ENCODE measurements around the gene EXOC7. TPM values are rescaled to one million over a fixed set of nuclear protein-coding genes. Genes with fewer than 3 reads are reported as not detected.

Gene EXOC7
- polyA plus RNA-seq, 1 donor from 2014 or later: 146 TPM

DNA sequence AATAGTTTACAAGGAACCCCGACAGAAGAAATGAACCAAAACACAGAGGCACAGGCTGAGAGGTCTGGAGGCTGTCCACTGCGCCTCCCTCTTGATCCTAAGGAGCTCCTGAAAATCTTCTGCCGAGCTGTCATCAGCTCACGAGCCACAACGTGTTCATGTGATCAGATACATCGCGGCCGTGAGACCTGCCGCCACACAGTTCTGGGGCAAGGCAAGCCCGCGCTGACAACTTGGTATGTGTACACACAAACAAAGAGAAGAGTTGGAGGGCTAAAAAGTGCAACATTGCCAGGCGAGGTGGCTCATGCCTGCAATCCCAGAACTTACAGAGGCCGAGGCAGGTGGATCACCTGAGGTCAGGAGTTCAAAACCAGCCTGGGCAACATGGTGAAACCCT lies 7.6 kb downstream of the EXOC7 start:
- Histone ChIP-seq H3K4me3 (ENCODE audit: low read length) (no peak overlapping the region), H3K27ac (ENCODE audit: low read length) (no peak overlapping the region), H3K36me3 (ENCODE audit: insufficient read depth, low read length) (peaks cover 5% of the 10 kb centered on the region), H3K4me2 (ENCODE audit: low read length) (no peak overlapping the region), H2AFZ (ENCODE audit: low read depth, low read length) (no peak overlapping the region), H3K9ac (ENCODE audit: low read length) (no peak overlapping the region), H3F3A (ENCODE audit: insufficient read depth, low read length, poor library complexity, severe bottlenecking) (no peaks in the 10 kb centered on the region), H4K20me1 (ENCODE audit: insufficient read depth) (no peaks in the 10 kb centered on the region), H3K9me3 (ENCODE audit: low read length) (no peaks in the 10 kb centered on the region), H3K79me2 (replicated peaks; ENCODE audit: insufficient read depth, low read length) (no peaks in the 10 kb centered on the region), H3K9me2 (ENCODE audit: insufficient read depth, low read length) (no peaks in the 10 kb centered on the region), H3K27me3 (ENCODE audit: insufficient read depth, low read depth, low read length) (no peaks in the 10 kb centered on the region)
- TF ChIP-seq, protein P1, sequence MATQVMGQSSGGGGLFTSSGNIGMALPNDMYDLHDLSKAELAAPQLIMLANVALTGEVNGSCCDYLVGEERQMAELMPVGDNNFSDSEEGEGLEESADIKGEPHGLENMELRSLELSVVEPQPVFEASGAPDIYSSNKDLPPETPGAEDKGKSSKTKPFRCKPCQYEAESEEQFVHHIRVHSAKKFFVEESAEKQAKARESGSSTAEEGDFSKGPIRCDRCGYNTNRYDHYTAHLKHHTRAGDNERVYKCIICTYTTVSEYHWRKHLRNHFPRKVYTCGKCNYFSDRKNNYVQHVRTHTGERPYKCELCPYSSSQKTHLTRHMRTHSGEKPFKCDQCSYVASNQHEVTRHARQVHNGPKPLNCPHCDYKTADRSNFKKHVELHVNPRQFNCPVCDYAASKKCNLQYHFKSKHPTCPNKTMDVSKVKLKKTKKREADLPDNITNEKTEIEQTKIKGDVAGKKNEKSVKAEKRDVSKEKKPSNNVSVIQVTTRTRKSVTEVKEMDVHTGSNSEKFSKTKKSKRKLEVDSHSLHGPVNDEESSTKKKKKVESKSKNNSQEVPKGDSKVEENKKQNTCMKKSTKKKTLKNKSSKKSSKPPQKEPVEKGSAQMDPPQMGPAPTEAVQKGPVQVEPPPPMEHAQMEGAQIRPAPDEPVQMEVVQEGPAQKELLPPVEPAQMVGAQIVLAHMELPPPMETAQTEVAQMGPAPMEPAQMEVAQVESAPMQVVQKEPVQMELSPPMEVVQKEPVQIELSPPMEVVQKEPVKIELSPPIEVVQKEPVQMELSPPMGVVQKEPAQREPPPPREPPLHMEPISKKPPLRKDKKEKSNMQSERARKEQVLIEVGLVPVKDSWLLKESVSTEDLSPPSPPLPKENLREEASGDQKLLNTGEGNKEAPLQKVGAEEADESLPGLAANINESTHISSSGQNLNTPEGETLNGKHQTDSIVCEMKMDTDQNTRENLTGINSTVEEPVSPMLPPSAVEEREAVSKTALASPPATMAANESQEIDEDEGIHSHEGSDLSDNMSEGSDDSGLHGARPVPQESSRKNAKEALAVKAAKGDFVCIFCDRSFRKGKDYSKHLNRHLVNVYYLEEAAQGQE (IDR thresholded peaks at IDR 0.05; ENCODE audit: borderline replicate concordance): no peak
- TF ChIP-seq EP300 (conservative IDR thresholded peaks at IDR 0.05; ENCODE audit: poor library complexity, severe bottlenecking) (no peak), TAF1 (IDR thresholded peaks at IDR 0.05; ENCODE audit: low read depth) (no peak), RAD21 (conservative IDR thresholded peaks at IDR 0.05) (no peak), MXI1 (conservative IDR thresholded peaks at IDR 0.05; ENCODE audit: poor library complexity, severe bottlenecking) (no peak), SMC3 (conservative IDR thresholded peaks at IDR 0.05; ENCODE audit: poor library complexity) (no peak), CTCF (IDR thresholded peaks at IDR 0.05; ENCODE audit: poor library complexity, severe bottlenecking) (no peak), POLR2AphosphoS5 (IDR thresholded peaks at IDR 0.05) (no peak)

DNA sequence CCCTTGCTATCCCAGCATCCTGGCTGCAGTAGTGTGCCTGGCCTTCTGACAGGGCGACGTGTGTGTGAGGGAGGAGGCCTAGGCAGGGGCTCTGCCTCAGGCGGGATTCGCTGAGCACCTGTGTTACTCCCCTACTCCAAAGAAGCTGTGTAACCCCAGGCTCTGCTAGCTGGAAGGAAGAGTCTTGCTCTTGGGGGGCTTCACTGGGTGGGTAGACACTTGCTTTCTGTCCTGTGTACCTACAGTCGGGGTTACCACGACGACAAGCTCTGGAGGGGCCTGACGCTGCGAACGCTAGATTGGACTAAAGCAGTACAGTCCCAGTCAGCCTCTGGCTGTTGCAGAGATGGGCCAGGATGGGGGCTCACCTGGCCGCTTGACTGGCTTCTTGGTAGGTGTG lies 9.5 kb downstream of the EXOC7 start:
- no peaks in the 10 kb centered on the region for H4K20me1 ChIP-seq (ENCODE audit: insufficient read depth)
- no peak overlapping the region for H3K9ac ChIP-seq (ENCODE audit: low read length)
- no peaks in the 10 kb centered on the region for H3K9me2 ChIP-seq (ENCODE audit: insufficient read depth, low read length)
- H3K9me3 ChIP-seq (ENCODE audit: low read length): no peaks in the 10 kb centered on the region
- H2AFZ ChIP-seq (ENCODE audit: low read depth, low read length): no peak overlapping the region
- no peak overlapping the region for H3K27ac ChIP-seq (ENCODE audit: low read length)
- peaks cover 3% of the 10 kb centered on the region for H3K36me3 ChIP-seq (ENCODE audit: insufficient read depth, low read length)
- no peaks in the 10 kb centered on the region for H3K27me3 ChIP-seq (ENCODE audit: insufficient read depth, low read depth, low read length)
- H3K79me2 ChIP-seq (replicated peaks; ENCODE audit: insufficient read depth, low read length): no peaks in the 10 kb centered on the region
- H3K4me2 ChIP-seq (ENCODE audit: low read length): no peak overlapping the region
- TF ChIP-seq CTCF (IDR thresholded peaks at IDR 0.05; ENCODE audit: poor library complexity, severe bottlenecking) (no peak), RAD21 (conservative IDR thresholded peaks at IDR 0.05) (no peak), TAF1 (IDR thresholded peaks at IDR 0.05; ENCODE audit: low read depth) (no peak), POLR2AphosphoS5 (IDR thresholded peaks at IDR 0.05) (no peak), EZH2 (IDR thresholded peaks at IDR 0.05; ENCODE audit: borderline replicate concordance, insufficient read depth, low read length, poor library complexity, severe bottlenecking) (no peak), SMC3 (conservative IDR thresholded peaks at IDR 0.05; ENCODE audit: poor library complexity) (no peak), EP300 (conservative IDR thresholded peaks at IDR 0.05; ENCODE audit: poor library complexity, severe bottlenecking) (no peak)
- no peaks in the 10 kb centered on the region for H3F3A ChIP-seq (ENCODE audit: insufficient read depth, low read length, poor library complexity, severe bottlenecking)
- no peak overlapping the region for H3K4me3 ChIP-seq (ENCODE audit: low read length)
